Common myeloid progenitor, CD34-positive (primary cell): Measurements from ENCODE around the gene TTC33.

ENCODE experiments used
- CTCF ChIA-PET: fragments of 350-600 bp; sonication (Branson Sonifier 250); formaldehyde crosslinking; loops from one replicate; lab custom pipeline; 2021; ENCODE audit warnings: antibody characterized with exemption; lab: Charles Lee
- POLR2A ChIA-PET: fragments of 350-600 bp; sonication (Branson Sonifier 250); formaldehyde crosslinking; loops from one replicate; lab custom pipeline; 2021; ENCODE audit warnings: antibody characterized with exemption; lab: Charles Lee
- DNase-seq, 3 donors: peaks; one replicate each; pipeline versions ENCODE4 v3.0.0 to v3.0.0-alpha.2; 2013
- H3K27ac ChIP-seq, 2 experiments: 1 replicate in 1 of 2; 2 replicates in 1 of 2; pipeline ENCODE4 v1.7.0; 2013; ENCODE audit warnings: inconsistent platforms in 2 of 2, low read length in 2 of 2, mild to moderate bottlenecking in 2 of 2, low read depth in 1 of 2, moderate library complexity in 1 of 2; ENCODE audit not compliant: severe bottlenecking in 2 of 2, insufficient read depth in 1 of 2, poor library complexity in 1 of 2
- H3K27me3 ChIP-seq, 5 experiments: replicated peaks in 2 of 5; 1 replicate in 3 of 5; 2 replicates in 2 of 5; pipeline versions ENCODE4 v1.6.1 to v1.7.0; 2013; ENCODE audit warnings: low read length in 4 of 5, mild to moderate bottlenecking in 2 of 5, moderate library complexity in 2 of 5, inconsistent platforms in 1 of 5; ENCODE audit not compliant: insufficient read depth in 5 of 5, control insufficient read depth in 4 of 5
- H3K36me3 ChIP-seq, 4 experiments: 1 replicate in 2 of 4; 2 replicates in 2 of 4; pipeline versions ENCODE4 v1.6.1 to v1.7.0; 2013; ENCODE audit warnings: low read length in 3 of 4, control low read depth in 1 of 4, mild to moderate bottlenecking in 1 of 4; ENCODE audit not compliant: control insufficient read depth in 4 of 4, insufficient read depth in 4 of 4
- H3K4me1 ChIP-seq, 4 experiments: 1 replicate in 3 of 4; 2 replicates in 1 of 4; pipeline versions ENCODE4 v1.6.1 to v1.7.1; 2013; ENCODE audit warnings: low read length in 3 of 4, mild to moderate bottlenecking in 3 of 4, control low read depth in 1 of 4, inconsistent platforms in 1 of 4, moderate library complexity in 1 of 4; ENCODE audit not compliant: control insufficient read depth in 4 of 4, insufficient read depth in 4 of 4; ENCODE audit errors: control extremely low read depth in 1 of 4
- H3K4me3 ChIP-seq, 7 experiments: 1 replicate in 4 of 7; 2 replicates in 3 of 7; pipeline versions ENCODE4 v1.5.1 to v1.7.0; 2013; ENCODE audit warnings: mild to moderate bottlenecking in 7 of 7, low read length in 6 of 7, moderate library complexity in 6 of 7, inconsistent platforms in 2 of 7, low read depth in 2 of 7, control low read depth in 1 of 7; ENCODE audit not compliant: insufficient read depth in 4 of 7, control insufficient read depth in 1 of 7; ENCODE audit errors: extremely low read depth in 1 of 7
- H3K9me3 ChIP-seq, 5 experiments: 1 replicate in 4 of 5; 2 replicates in 1 of 5; pipeline versions ENCODE4 v1.6.1 to v1.7.1; 2013; ENCODE audit warnings: low read length in 4 of 5, mild to moderate bottlenecking in 2 of 5, inconsistent platforms in 1 of 5, low read depth in 1 of 5, moderate library complexity in 1 of 5; ENCODE audit not compliant: control insufficient read depth in 4 of 5, insufficient read depth in 2 of 5; ENCODE audit errors: control extremely low read depth in 1 of 5
- WGBS: methylation state at CpG from one replicate; pipeline ENCODE4 v1.1.5; 2013; ENCODE audit not compliant: insufficient coverage; 5-methylcytosine and 5-hydroxymethylcytosine counted together

Gene TTC33

DNA sequence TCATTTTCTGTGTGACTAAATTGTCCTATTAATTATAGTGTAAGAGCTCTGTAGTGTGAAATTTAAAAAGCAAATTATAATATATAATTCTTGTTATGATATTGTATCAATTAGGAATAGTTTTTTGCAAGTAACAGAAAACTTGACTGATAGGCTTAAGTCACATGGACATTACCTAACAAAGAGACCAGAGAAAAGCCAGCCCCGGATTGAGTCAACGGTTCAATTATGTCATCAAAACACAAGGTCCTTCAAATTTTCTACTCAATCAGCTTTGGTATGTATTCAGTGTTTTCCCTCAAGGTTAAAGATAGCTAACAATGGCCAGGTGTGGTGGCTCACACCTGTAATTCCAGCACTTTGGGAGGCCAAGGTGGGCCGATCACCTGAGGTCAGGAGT, 202.8 kb downstream of the TTC33 start:
- H3K9me3 ChIP-seq, result peaks cover 0 to 3% (median 0%) of the 10 kb centered on the region in 5 experiments
- H3K4me3 ChIP-seq, result no peak overlapping the region
- ChIA-PET CTCF (no interaction called here), POLR2A (no interaction called here)
- H3K27ac ChIP-seq, result no peak overlapping the region
- no peaks in the 10 kb centered on the region for H3K27me3 ChIP-seq
- H3K4me1 ChIP-seq, result peaks cover 0 to 3% (median 0%) of the 10 kb centered on the region in 4 experiments
- WGBS, result no CpG with 5 or more reads among the region's 3 CpGs
- H3K36me3 ChIP-seq, result no peaks in the 10 kb centered on the region
- DNase-seq, result no peak

DNA sequence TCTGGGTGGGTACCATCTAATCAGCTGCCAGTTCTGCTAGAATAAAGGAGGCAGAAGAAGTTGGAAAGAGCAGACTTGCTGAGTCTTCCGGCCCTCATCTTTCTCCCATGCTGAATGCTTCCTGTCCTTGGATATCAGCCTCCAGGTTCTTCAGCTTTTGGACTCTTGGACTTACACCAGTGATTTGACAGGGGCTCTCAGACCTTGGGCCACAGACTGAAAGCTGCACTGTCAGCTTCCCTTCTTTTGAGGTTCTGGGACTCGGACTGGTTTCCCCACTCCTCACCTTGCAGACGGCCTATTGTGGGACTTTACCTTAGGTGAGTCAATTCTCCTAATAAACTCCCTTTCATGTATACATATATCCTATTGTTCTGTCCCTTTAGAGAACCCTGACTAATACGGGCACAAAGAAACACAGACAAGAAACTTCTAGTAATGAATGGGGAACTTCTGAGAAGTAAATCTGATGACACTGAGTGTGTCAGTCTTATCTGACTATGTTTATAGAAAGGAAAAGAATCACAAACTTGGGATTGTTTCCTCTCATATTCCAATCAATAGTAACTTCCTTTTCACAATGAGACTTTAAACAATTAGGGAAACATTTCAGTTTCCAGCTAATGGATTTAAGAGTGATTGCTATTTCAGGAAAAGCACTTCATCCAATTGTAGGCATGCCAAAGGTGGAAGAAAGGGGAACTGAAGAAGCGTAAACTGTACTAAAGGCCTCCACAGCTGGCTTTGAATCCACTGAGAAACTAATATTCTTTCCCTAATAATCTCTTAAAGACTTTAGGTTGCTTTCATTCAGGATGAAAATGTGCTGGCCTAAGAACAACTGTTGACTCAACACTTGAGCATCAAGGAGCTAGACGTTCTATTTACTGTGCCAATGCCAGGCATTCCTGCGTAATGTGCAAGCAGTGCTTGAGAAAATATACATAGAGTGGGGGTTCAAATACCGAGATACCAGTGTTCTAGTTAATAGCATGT, 204.0 kb downstream of the TTC33 start:
- ChIA-PET POLR2A (no interaction called here), CTCF (interaction anchor here (0.8 kb wide), 1 partner anchor 26 kb away, joined by 3 read pairs; no protein-coding TSS in a partner anchor)
- H3K27ac ChIP-seq, result no peak overlapping the region
- peaks cover 0 to 3% (median 0%) of the 10 kb centered on the region in 4 experiments for H3K4me1 ChIP-seq
- no peaks in the 10 kb centered on the region for H3K27me3 ChIP-seq
- DNase-seq, result no peak
- H3K9me3 ChIP-seq, result peaks cover 0 to 3% (median 0%) of the 10 kb centered on the region in 5 experiments
- no peak overlapping the region for H3K4me3 ChIP-seq
- 100% methylated on average over 1 of the region's 8 CpGs for WGBS
- no peaks in the 10 kb centered on the region for H3K36me3 ChIP-seq

DNA sequence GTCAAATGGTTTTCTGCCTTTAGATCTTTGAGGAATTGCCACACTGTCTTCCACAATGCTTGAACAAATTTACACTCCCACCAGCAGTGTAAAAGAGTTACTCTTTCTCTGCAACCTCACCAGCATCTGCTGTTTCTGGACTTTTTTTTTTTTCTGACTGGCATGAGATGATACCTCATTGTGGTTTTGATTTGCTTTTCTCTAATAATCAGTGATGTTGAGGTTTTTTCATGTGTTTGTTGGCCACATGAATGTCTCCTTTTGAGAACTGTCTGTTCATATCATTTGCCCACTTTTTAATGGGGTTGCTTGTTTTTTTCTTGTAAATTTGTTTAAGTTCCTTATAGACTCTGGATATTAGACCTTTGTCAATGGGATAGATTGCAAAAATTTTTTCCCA, 205.3 kb downstream of the TTC33 start:
- no peaks in the 10 kb centered on the region for H3K27me3 ChIP-seq
- no peak overlapping the region for H3K4me3 ChIP-seq
- no peaks in the 10 kb centered on the region for H3K36me3 ChIP-seq
- peaks cover 0 to 3% (median 0%) of the 10 kb centered on the region in 4 experiments for H3K4me1 ChIP-seq
- ChIA-PET CTCF (interaction anchor here (1.9 kb wide), 1 partner anchor 12 kb away, joined by 5 read pairs; no protein-coding TSS in a partner anchor), POLR2A (no interaction called here)
- no peak for DNase-seq
- H3K9me3 ChIP-seq, result peaks cover 0 to 3% (median 0%) of the 10 kb centered on the region in 5 experiments
- H3K27ac ChIP-seq, result no peak overlapping the region

DNA sequence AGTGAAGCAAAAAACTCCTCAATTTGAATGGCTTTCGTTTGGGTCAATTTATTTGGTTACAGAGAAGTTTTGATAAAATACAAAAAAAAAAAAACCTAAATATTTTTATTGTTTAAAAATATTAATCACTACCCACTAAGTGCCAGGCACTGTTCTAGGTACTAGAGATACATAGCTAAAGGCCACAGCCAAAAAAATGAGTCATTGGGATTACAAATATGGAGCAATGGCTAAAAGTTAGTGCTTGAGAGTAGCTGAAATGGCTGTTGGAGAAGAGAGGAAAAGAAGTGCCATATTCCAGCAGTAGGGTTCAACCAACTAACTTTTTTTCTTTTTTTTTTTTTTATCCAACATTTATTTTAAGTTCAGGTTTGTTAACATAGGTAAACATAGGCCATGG, 206.1 kb downstream of the TTC33 start:
- Histone ChIP-seq H3K4me3 (no peak overlapping the region), H3K9me3 (peaks cover 0 to 3% (median 0%) of the 10 kb centered on the region in 5 experiments), H3K4me1 (peaks cover 0 to 3% (median 0%) of the 10 kb centered on the region in 4 experiments), H3K27ac (no peak overlapping the region), H3K27me3 (no peaks in the 10 kb centered on the region), H3K36me3 (no peaks in the 10 kb centered on the region)
- CTCF ChIA-PET, result interaction anchor here (1.9 kb wide), 1 partner anchor 11 kb away, joined by 5 read pairs; no protein-coding TSS in a partner anchor
- POLR2A ChIA-PET, result no interaction called here
- WGBS, result no CpG with 5 or more reads among the region's 1 CpG
- no peak for DNase-seq

DNA sequence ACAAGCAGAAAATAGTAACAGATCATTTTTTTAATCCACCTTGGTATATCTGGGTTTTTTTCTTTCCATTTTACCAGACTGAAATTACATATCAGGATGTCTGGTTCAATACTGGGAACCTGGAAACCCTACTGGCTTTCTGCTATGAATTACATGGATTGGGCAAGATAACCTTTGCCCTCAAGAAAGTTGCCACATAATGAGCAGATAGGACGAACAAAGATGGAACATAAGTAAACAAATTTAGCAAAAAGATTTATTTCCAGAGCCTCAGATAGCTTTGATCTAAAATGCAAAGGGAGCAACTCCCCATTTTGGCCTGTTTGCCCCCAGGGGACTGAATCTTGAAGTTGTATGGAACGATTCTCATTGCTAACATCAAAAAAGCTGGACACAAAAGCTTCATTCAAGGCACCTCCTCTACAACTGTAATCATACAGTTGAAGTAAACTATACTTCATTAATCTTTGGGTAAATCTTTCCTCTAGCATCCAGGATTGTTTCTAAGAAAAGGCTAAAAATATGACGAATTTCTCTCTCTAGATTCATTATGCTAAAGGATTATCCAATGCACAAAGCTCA, 207.7 kb downstream of the TTC33 start:
- CTCF ChIA-PET, result interaction anchor here (0.5 to 0.6 kb wide), 2 partner anchors 8 to 187 kb away, joined by 3 read pairs; no protein-coding TSS in a partner anchor

DNA sequence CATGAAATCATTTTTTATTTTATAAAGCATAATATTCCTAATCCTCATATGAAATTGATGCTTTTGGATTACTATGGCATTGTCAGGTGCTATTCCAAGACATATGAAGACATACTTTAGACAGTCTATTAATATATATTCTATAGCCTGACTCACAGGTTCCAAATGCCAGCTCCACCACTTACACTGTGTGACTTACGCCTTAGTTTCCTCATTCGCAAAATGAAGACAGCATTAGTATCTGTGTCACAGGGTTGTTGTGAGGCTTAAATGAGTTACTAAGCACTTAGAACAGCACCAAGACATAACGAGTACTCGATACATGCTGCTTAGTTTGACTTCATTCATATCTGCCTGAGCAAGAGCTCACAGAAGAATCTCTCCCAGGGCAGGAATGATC, 208.2 kb downstream of the TTC33 start:
- ChIA-PET CTCF (interaction anchor here (0.5 kb wide), 1 partner anchor 8 kb away, joined by 3 read pairs; no protein-coding TSS in a partner anchor), POLR2A (no interaction called here)
- 100% methylated on average over 4 of the region's 4 CpGs for WGBS
- Histone ChIP-seq H3K4me3 (no peak overlapping the region), H3K9me3 (peaks cover 0 to 3% (median 0%) of the 10 kb centered on the region in 5 experiments), H3K36me3 (no peaks in the 10 kb centered on the region), H3K27ac (no peak overlapping the region), H3K4me1 (peaks cover 0 to 3% (median 0%) of the 10 kb centered on the region in 4 experiments), H3K27me3 (no peaks in the 10 kb centered on the region)
- DNase-seq, result no peak

More for the DNA sequence above, 207.7 kb downstream of the TTC33 start:
- Histone ChIP-seq H3K4me3 (no peak overlapping the region), H3K27me3 (no peaks in the 10 kb centered on the region), H3K9me3 (peaks cover 0 to 3% (median 0%) of the 10 kb centered on the region in 5 experiments), H3K4me1 (peaks cover 0 to 3% (median 0%) of the 10 kb centered on the region in 4 experiments), H3K36me3 (no peaks in the 10 kb centered on the region), H3K27ac (no peak overlapping the region)
- POLR2A ChIA-PET, result no interaction called here
- WGBS, result 100% methylated on average over 1 of the region's 3 CpGs
- no peak for DNase-seq
